HCT116 (cell line): ENCODE data around the gene TFEB. TPM values are rescaled to one million over a fixed set of nuclear protein-coding genes. Genes with fewer than 3 reads are reported as not detected.

Source experiments
- ATAC-seq: fragments of 200-7000 bp; cut with Tn5 transposase; 2 replicates; pipeline ENCODE4 v1.9.1; 2020; ENCODE audit warnings: mild to moderate bottlenecking, moderate library complexity
- BruUV-seq: library from RNA; stranded (reverse); fragments of 400-500 nt; replicated peaks from 2 replicates; lab custom pipeline; 2021; lab: Mats Ljungman, UMichigan
- CTCF ChIA-PET: fragments of 300-600 bp; sonication (Branson Sonifier 250); formaldehyde crosslinking; loops from one replicate; lab custom pipeline; 2021; ENCODE audit warnings: antibody characterized with exemption; lab: Charles Lee
- POLR2A ChIA-PET: fragments of 300-600, 350-600 bp; sonication (Branson Sonifier 250); formaldehyde crosslinking; loops from one replicate; lab custom pipeline; 2021; ENCODE audit warnings: antibody characterized with exemption; lab: Charles Lee
- RAD21 ChIA-PET, 2 experiments: fragments of 300-600 bp; sonication (Branson Sonifier 250); formaldehyde crosslinking; loops; one replicate each; lab custom pipeline; 2023; ENCODE audit warnings: low total read pairs in 2 of 2; ENCODE audit not compliant: uncharacterized antibody in 2 of 2, unreplicated experiment in 2 of 2, low non-redundant PET in 1 of 2; lab: Charles Lee
- DNase-seq: peaks from one replicate; pipeline ENCODE4 v3.0.0-alpha.2; 2010; ENCODE audit warnings: low read depth, low spot score
- H2AFZ ChIP-seq: fragments of 200-600 bp; shearing (Covaris generic), sonication (generic); 2 replicates; pipeline ENCODE4 v1.6.1; 2017; ENCODE audit warnings: low read depth, mixed run types, mixed read lengths, antibody characterized with exemption, low read length; ENCODE audit not compliant: poor library complexity, severe bottlenecking
- H3K27ac ChIP-seq: 2 replicates; pipeline ENCODE4 v1.5.1; 2012; ENCODE audit warnings: low read depth, low read length
- H3K27me3 ChIP-seq: fragments of 200-600 bp; sonication (generic); 2 replicates; pipeline ENCODE4 v1.6.1; 2016; ENCODE audit warnings: mixed run types, low read length, mixed read lengths; ENCODE audit not compliant: insufficient read depth
- H3K36me3 ChIP-seq, 2 experiments: fragments of 200-500 bp in 1 of 2; fragments of 200-600 bp in 1 of 2; sonication (Bioruptor generic) in 1 of 2; sonication (generic) in 1 of 2; 2 replicates each; pipeline versions ENCODE4 v1.5.1 to v1.6.1; 2014 to 2016; ENCODE audit warnings: low read length in 2 of 2, inconsistent platforms in 1 of 2, mixed read lengths in 1 of 2, mixed run types in 1 of 2; ENCODE audit not compliant: insufficient read depth in 2 of 2, control insufficient read depth in 1 of 2
- H3K4me1 ChIP-seq, 2 experiments: fragments of 200-600 bp in 1 of 2; sonication (generic) in 1 of 2; 2 replicates each; pipeline versions ENCODE4 v1.5.1 to v1.6.1; 2012 to 2017; ENCODE audit warnings: low read length in 2 of 2, inconsistent platforms in 1 of 2, mild to moderate bottlenecking in 1 of 2, mixed read lengths in 1 of 2, mixed run types in 1 of 2, moderate library complexity in 1 of 2; ENCODE audit not compliant: insufficient read depth in 2 of 2, control insufficient read depth in 1 of 2
- H3K4me2 ChIP-seq: fragments of 200-600 bp; sonication (generic); 2 replicates; pipeline ENCODE4 v1.6.1; 2017; ENCODE audit warnings: mixed run types, low read length, mixed read lengths
- H3K4me3 ChIP-seq, 2 experiments: fragments of 200-600 bp in 1 of 2; sonication (generic) in 1 of 2; replicated peaks in 1 of 2; 2 replicates each; pipeline ENCODE4 v1.5.1; 2011 to 2016; ENCODE audit warnings: low read length in 2 of 2, control low read depth in 1 of 2, low read depth in 1 of 2, mild to moderate bottlenecking in 1 of 2, mixed read lengths in 1 of 2, mixed run types in 1 of 2
- H3K79me2 ChIP-seq: fragments of 200-600 bp; sonication (generic); 2 replicates; pipeline ENCODE4 v1.6.1; 2017; ENCODE audit warnings: mild to moderate bottlenecking, mixed run types, low read length, moderate library complexity, mixed read lengths; ENCODE audit not compliant: insufficient read depth
- H3K9ac ChIP-seq: fragments of 200-600 bp; sonication (generic); 2 replicates; pipeline ENCODE4 v1.6.1; 2016; ENCODE audit warnings: low read length, mixed read lengths
- H3K9me2 ChIP-seq: fragments of 200-600 bp; sonication (generic), shearing (Covaris generic); 2 replicates; pipeline ENCODE4 v1.6.1; 2017; ENCODE audit warnings: mixed run types, mild to moderate bottlenecking, moderate library complexity; ENCODE audit not compliant: insufficient read depth
- H3K9me3 ChIP-seq, 2 experiments: fragments of 200-500 bp in 1 of 2; fragments of 200-600 bp in 1 of 2; sonication (Bioruptor generic) in 1 of 2; sonication (generic) in 1 of 2; 2 replicates each; pipeline ENCODE4 v1.6.1; 2014 to 2017; ENCODE audit warnings: low read length in 2 of 2, mixed read lengths in 2 of 2, inconsistent platforms in 1 of 2, low read depth in 1 of 2, mild to moderate bottlenecking in 1 of 2, mixed run types in 1 of 2, moderate library complexity in 1 of 2; ENCODE audit not compliant: control insufficient read depth in 1 of 2, insufficient read depth in 1 of 2
- H4K20me1 ChIP-seq: fragments of 200-600 bp; sonication (generic), shearing (Covaris generic); 2 replicates; pipeline ENCODE4 v1.6.1; 2017; ENCODE audit warnings: mixed run types, mild to moderate bottlenecking, moderate library complexity; ENCODE audit not compliant: insufficient read depth
- ATF3 ChIP-seq: IDR thresholded peaks from 2 replicates; pipeline ENCODE4 v1.6.1; 2012
- ELF1 ChIP-seq: IDR thresholded peaks from 2 replicates; pipeline ENCODE4 v1.6.1; 2012; ENCODE audit warnings: low read depth, borderline replicate concordance
- POLR2AphosphoS5 ChIP-seq: IDR thresholded peaks from 2 replicates; pipeline ENCODE4 v1.6.1; 2011; ENCODE audit warnings: mild to moderate bottlenecking, low read depth, low read length, moderate library complexity
- SP1 ChIP-seq: IDR thresholded peaks from 2 replicates; pipeline ENCODE4 v1.6.1; 2012; ENCODE audit warnings: low read depth
- SRF ChIP-seq: IDR thresholded peaks from 2 replicates; pipeline ENCODE4 v1.6.1; 2012; ENCODE audit warnings: low read depth
- TCF7L2 ChIP-seq: IDR thresholded peaks from 2 replicates; pipeline ENCODE4 v1.7.0; 2011; ENCODE audit warnings: borderline replicate concordance, inconsistent platforms; ENCODE audit not compliant: insufficient read depth, insufficient read length; ENCODE audit errors: extremely low read depth
- YY1 ChIP-seq: IDR thresholded peaks from 2 replicates; pipeline ENCODE4 v1.6.1; 2011; ENCODE audit warnings: low read length, low read depth, moderate library complexity, mild to moderate bottlenecking; ENCODE audit not compliant: insufficient replicate concordance; ENCODE audit errors: extremely low read depth
- ZBTB33 ChIP-seq: IDR thresholded peaks from 2 replicates; pipeline ENCODE4 v1.6.1; 2011; ENCODE audit warnings: mild to moderate bottlenecking, low read length, moderate library complexity; ENCODE audit not compliant: insufficient replicate concordance; ENCODE audit errors: extremely low read depth
- intact Hi-C: fragments of 100-400 bp; cut with micrococcal nuclease; formaldehyde crosslinking; loops from 2 replicates; pipeline ENCODE4 v1.10.0; 2022
- total RNA-seq: library from RNA; stranded (reverse); gene quantifications from one replicate; pipeline ENCODE4 v1.2.1, GENCODE V29; 2021; ENCODE audit not compliant: unreplicated experiment

TFEB gene
- total RNA-seq, 1 experiment from 2014 or later = 4.8 TPM

- H3K9me2 ChIP-seq = no peaks in the 10 kb centered on the region
- H3K79me2 ChIP-seq = no peaks in the 10 kb centered on the region
- no peak for DNase-seq
- TF ChIP-seq TCF7L2 (no peak), YY1 (no peak), SRF (no peak), SP1 (no peak), ATF3 (no peak), ZBTB33 (no peak), ELF1 (no peak), POLR2AphosphoS5 (no peak)
- H3K36me3 ChIP-seq = no peaks in the 10 kb centered on the region
- H3K4me2 ChIP-seq = no peak overlapping the region
- intact Hi-C loops = no loop called here
- ATAC-seq = no peak
- POLR2A ChIA-PET = no interaction called here
- H3K27me3 ChIP-seq = peaks cover 7% of the 10 kb centered on the region
- H3K9ac ChIP-seq = no peak overlapping the region
- no peaks in the 10 kb centered on the region for H4K20me1 ChIP-seq
- BruUV-seq = no TSS peak
- H3K4me1 ChIP-seq = no peaks in the 10 kb centered on the region
- H2AFZ ChIP-seq = no peak overlapping the region
- RAD21 ChIA-PET = no interaction called here
- no peak overlapping the region for H3K4me3 ChIP-seq
- no peak overlapping the region for H3K27ac ChIP-seq
- H3K9me3 ChIP-seq = no peaks in the 10 kb centered on the region
- CTCF ChIA-PET = no interaction called here
These were observed 68.2 kb downstream of the TFEB start for GRCh38 chr6:41667195-41667594.
